ENCODE results near the gene DZIP1.

The DZIP1 gene

GRCh38 chr13:95626768-95627167, 17.7 kb downstream of the DZIP1 start:
- H3K36me3 ChIP-seq (ENCODE audit: control insufficient read depth, insufficient read depth, low read length) = peaks cover 75% of the 10 kb centered on the region
- no peaks in the 10 kb centered on the region for H3K27me3 ChIP-seq (ENCODE audit: control insufficient read depth, insufficient read depth, low read length, poor library complexity, severe bottlenecking)
- H3K4me3 ChIP-seq (ENCODE audit: insufficient read depth, low read depth, low read length) = no peak overlapping the region
- H3K27ac ChIP-seq (ENCODE audit: insufficient read depth, low read depth, low read length, poor library complexity, severe bottlenecking) = no peak overlapping the region
- H3K9me3 ChIP-seq (ENCODE audit: control insufficient read depth, low read length) = no peaks in the 10 kb centered on the region
- H3K4me1 ChIP-seq (ENCODE audit: control insufficient read depth, insufficient read depth, low read length) = no peaks in the 10 kb centered on the region

GRCh38 chr13:95624020-95624419, 20.5 kb downstream of the DZIP1 start:
- Histone ChIP-seq H3K4me3 (ENCODE audit: insufficient read depth, low read depth, low read length) (no peak overlapping the region), H3K4me1 (ENCODE audit: control insufficient read depth, insufficient read depth, low read length) (no peaks in the 10 kb centered on the region), H3K27me3 (ENCODE audit: control insufficient read depth, insufficient read depth, low read length, poor library complexity, severe bottlenecking) (no peaks in the 10 kb centered on the region), H3K27ac (ENCODE audit: insufficient read depth, low read depth, low read length, poor library complexity, severe bottlenecking) (no peak overlapping the region), H3K9me3 (ENCODE audit: control insufficient read depth, low read length) (no peaks in the 10 kb centered on the region), H3K36me3 (ENCODE audit: control insufficient read depth, insufficient read depth, low read length) (peaks cover 73% of the 10 kb centered on the region)
- WGBS, 2 experiments = 36 to 40% methylated on average over 5 of the region's 5 CpGs

- WGBS, 2 experiments = 54 to 57% methylated on average over 5 of the region's 5 CpGs
- Histone ChIP-seq H3K27ac (ENCODE audit: insufficient read depth, low read depth, low read length, poor library complexity, severe bottlenecking) (no peak overlapping the region), H3K36me3 (ENCODE audit: control insufficient read depth, insufficient read depth, low read length) (peaks cover 73% of the 10 kb centered on the region), H3K4me1 (ENCODE audit: control insufficient read depth, insufficient read depth, low read length) (no peaks in the 10 kb centered on the region), H3K4me3 (ENCODE audit: insufficient read depth, low read depth, low read length) (no peak overlapping the region), H3K9me3 (ENCODE audit: control insufficient read depth, low read length) (no peaks in the 10 kb centered on the region), H3K27me3 (ENCODE audit: control insufficient read depth, insufficient read depth, low read length, poor library complexity, severe bottlenecking) (no peaks in the 10 kb centered on the region)
Measured at GRCh38 chr13:95623141-95623540, 21.4 kb downstream of the DZIP1 start.

GRCh38 chr13:95620825-95621498, 23.5 kb downstream of the DZIP1 start:
- no peaks in the 10 kb centered on the region for H3K9me3 ChIP-seq (ENCODE audit: control insufficient read depth, low read length)
- H3K27me3 ChIP-seq (ENCODE audit: control insufficient read depth, insufficient read depth, low read length, poor library complexity, severe bottlenecking) = no peaks in the 10 kb centered on the region
- no peak overlapping the region for H3K4me3 ChIP-seq (ENCODE audit: insufficient read depth, low read depth, low read length)
- WGBS, 2 experiments = 94% methylated on average over 10 of the region's 10 CpGs
- H3K27ac ChIP-seq (ENCODE audit: insufficient read depth, low read depth, low read length, poor library complexity, severe bottlenecking) = no peak overlapping the region
- no peaks in the 10 kb centered on the region for H3K4me1 ChIP-seq (ENCODE audit: control insufficient read depth, insufficient read depth, low read length)
- peaks cover 60% of the 10 kb centered on the region for H3K36me3 ChIP-seq (ENCODE audit: control insufficient read depth, insufficient read depth, low read length)

GRCh38 chr13:95620030-95620824, 24.3 kb downstream of the DZIP1 start:
- Histone ChIP-seq H3K27me3 (ENCODE audit: control insufficient read depth, insufficient read depth, low read length, poor library complexity, severe bottlenecking) (no peaks in the 10 kb centered on the region), H3K4me3 (ENCODE audit: insufficient read depth, low read depth, low read length) (no peak overlapping the region), H3K4me1 (ENCODE audit: control insufficient read depth, insufficient read depth, low read length) (no peaks in the 10 kb centered on the region), H3K9me3 (ENCODE audit: control insufficient read depth, low read length) (no peaks in the 10 kb centered on the region), H3K36me3 (ENCODE audit: control insufficient read depth, insufficient read depth, low read length) (peaks cover 56% of the 10 kb centered on the region), H3K27ac (ENCODE audit: insufficient read depth, low read depth, low read length, poor library complexity, severe bottlenecking) (no peak overlapping the region)
- WGBS, 2 experiments = 89 to 94% methylated on average over 2 of the region's 2 CpGs

GRCh38 chr13:95615539-95615938, 29.0 kb downstream of the DZIP1 start:
- Histone ChIP-seq H3K27me3 (ENCODE audit: control insufficient read depth, insufficient read depth, low read length, poor library complexity, severe bottlenecking) (no peaks in the 10 kb centered on the region), H3K36me3 (ENCODE audit: control insufficient read depth, insufficient read depth, low read length) (peaks cover 42% of the 10 kb centered on the region), H3K4me3 (ENCODE audit: insufficient read depth, low read depth, low read length) (no peak overlapping the region), H3K9me3 (ENCODE audit: control insufficient read depth, low read length) (no peaks in the 10 kb centered on the region), H3K4me1 (ENCODE audit: control insufficient read depth, insufficient read depth, low read length) (no peaks in the 10 kb centered on the region), H3K27ac (ENCODE audit: insufficient read depth, low read depth, low read length, poor library complexity, severe bottlenecking) (no peak overlapping the region)
- WGBS, 2 experiments = 93 to 94% methylated on average over 3 of the region's 3 CpGs

GRCh38 chr13:95614641-95615245, 29.8 kb downstream of the DZIP1 start:
- Histone ChIP-seq H3K4me1 (ENCODE audit: control insufficient read depth, insufficient read depth, low read length) (no peaks in the 10 kb centered on the region), H3K4me3 (ENCODE audit: insufficient read depth, low read depth, low read length) (no peak overlapping the region), H3K27me3 (ENCODE audit: control insufficient read depth, insufficient read depth, low read length, poor library complexity, severe bottlenecking) (no peaks in the 10 kb centered on the region), H3K9me3 (ENCODE audit: control insufficient read depth, low read length) (no peaks in the 10 kb centered on the region), H3K27ac (ENCODE audit: insufficient read depth, low read depth, low read length, poor library complexity, severe bottlenecking) (no peak overlapping the region), H3K36me3 (ENCODE audit: control insufficient read depth, insufficient read depth, low read length) (peaks cover 41% of the 10 kb centered on the region)
- 89 to 90% methylated on average over 7 of the region's 7 CpGs for WGBS, 2 experiments

- no peak overlapping the region for H3K27ac ChIP-seq (ENCODE audit: insufficient read depth, low read depth, low read length, poor library complexity, severe bottlenecking)
- H3K27me3 ChIP-seq (ENCODE audit: control insufficient read depth, insufficient read depth, low read length, poor library complexity, severe bottlenecking) = no peaks in the 10 kb centered on the region
- no peaks in the 10 kb centered on the region for H3K9me3 ChIP-seq (ENCODE audit: control insufficient read depth, low read length)
- no peaks in the 10 kb centered on the region for H3K4me1 ChIP-seq (ENCODE audit: control insufficient read depth, insufficient read depth, low read length)
- whole genome bisulfite sequencing, 2 experiments = 97 to 99% methylated on average over 6 of the region's 6 CpGs
- peaks cover 44% of the 10 kb centered on the region for H3K36me3 ChIP-seq (ENCODE audit: control insufficient read depth, insufficient read depth, low read length)
- H3K4me3 ChIP-seq (ENCODE audit: insufficient read depth, low read depth, low read length) = no peak overlapping the region
Measured at GRCh38 chr13:95608640-95609323, 35.7 kb downstream of the DZIP1 start.

- Histone ChIP-seq H3K27me3 (ENCODE audit: control insufficient read depth, insufficient read depth, low read length, poor library complexity, severe bottlenecking) (no peaks in the 10 kb centered on the region), H3K9me3 (ENCODE audit: control insufficient read depth, low read length) (no peaks in the 10 kb centered on the region), H3K36me3 (ENCODE audit: control insufficient read depth, insufficient read depth, low read length) (peaks cover 55% of the 10 kb centered on the region), H3K4me3 (ENCODE audit: insufficient read depth, low read depth, low read length) (no peak overlapping the region), H3K4me1 (ENCODE audit: control insufficient read depth, insufficient read depth, low read length) (no peaks in the 10 kb centered on the region), H3K27ac (ENCODE audit: insufficient read depth, low read depth, low read length, poor library complexity, severe bottlenecking) (no peak overlapping the region)
- 75 to 96% methylated on average over 1 of the region's 1 CpG for WGBS, 2 experiments
Measured at GRCh38 chr13:95607366-95607765, 37.1 kb downstream of the DZIP1 start.

Data from ectodermal cell (in vitro differentiated cells).